ENCODE results near the gene SORCS2.

Gene SORCS2

DNA sequence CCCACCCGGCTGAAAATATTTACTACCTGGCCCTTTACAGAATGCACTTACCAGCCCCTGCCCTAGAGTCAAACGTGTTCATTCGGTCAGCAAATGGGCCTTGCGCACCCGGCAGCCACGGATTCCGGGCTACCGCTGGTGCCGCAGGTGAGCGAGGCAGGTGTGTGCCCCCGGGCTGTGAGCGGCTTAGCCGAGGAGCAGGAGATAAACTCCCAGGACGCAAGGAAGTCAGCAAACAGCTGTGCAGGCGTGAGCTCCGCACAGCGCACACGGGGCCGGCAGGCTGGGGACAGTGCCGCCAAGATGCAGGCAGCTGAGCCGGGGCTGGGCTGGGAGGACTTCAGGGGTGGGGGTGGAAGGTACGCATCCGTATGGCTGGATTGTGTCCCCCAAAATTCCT, 453.6 kb downstream of the SORCS2 start:
- TF ChIP-seq NFIC (IDR thresholded peaks at IDR 0.05), result no peak
- TF ChIP-seq CREB1 (IDR thresholded peaks at IDR 0.05; ENCODE audit: low read depth), result no peak
- TF ChIP-seq TAF1 (IDR thresholded peaks at IDR 0.05; ENCODE audit: low read depth), result no peak
- TF ChIP-seq CEBPB (IDR thresholded peaks at IDR 0.05), result no peak
- no peak for TF ChIP-seq EGR1 (IDR thresholded peaks at IDR 0.05)
- TF ChIP-seq MAX (IDR thresholded peaks at IDR 0.05), result no peak
- TF ChIP-seq TEAD4 (IDR thresholded peaks at IDR 0.05), result no peak
- TF ChIP-seq, protein P1, sequence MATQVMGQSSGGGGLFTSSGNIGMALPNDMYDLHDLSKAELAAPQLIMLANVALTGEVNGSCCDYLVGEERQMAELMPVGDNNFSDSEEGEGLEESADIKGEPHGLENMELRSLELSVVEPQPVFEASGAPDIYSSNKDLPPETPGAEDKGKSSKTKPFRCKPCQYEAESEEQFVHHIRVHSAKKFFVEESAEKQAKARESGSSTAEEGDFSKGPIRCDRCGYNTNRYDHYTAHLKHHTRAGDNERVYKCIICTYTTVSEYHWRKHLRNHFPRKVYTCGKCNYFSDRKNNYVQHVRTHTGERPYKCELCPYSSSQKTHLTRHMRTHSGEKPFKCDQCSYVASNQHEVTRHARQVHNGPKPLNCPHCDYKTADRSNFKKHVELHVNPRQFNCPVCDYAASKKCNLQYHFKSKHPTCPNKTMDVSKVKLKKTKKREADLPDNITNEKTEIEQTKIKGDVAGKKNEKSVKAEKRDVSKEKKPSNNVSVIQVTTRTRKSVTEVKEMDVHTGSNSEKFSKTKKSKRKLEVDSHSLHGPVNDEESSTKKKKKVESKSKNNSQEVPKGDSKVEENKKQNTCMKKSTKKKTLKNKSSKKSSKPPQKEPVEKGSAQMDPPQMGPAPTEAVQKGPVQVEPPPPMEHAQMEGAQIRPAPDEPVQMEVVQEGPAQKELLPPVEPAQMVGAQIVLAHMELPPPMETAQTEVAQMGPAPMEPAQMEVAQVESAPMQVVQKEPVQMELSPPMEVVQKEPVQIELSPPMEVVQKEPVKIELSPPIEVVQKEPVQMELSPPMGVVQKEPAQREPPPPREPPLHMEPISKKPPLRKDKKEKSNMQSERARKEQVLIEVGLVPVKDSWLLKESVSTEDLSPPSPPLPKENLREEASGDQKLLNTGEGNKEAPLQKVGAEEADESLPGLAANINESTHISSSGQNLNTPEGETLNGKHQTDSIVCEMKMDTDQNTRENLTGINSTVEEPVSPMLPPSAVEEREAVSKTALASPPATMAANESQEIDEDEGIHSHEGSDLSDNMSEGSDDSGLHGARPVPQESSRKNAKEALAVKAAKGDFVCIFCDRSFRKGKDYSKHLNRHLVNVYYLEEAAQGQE (IDR thresholded peaks at IDR 0.05; ENCODE audit: low read depth), result no peak
- no peak for TF ChIP-seq FOXM1 (IDR thresholded peaks at IDR 0.05; ENCODE audit: borderline replicate concordance, low read depth)
- no peak for TF ChIP-seq EP300 (IDR thresholded peaks at IDR 0.05; ENCODE audit: borderline replicate concordance)
- no peak for TF ChIP-seq ZBTB7A (IDR thresholded peaks at IDR 0.05; ENCODE audit: low read depth)
- no peak for TF ChIP-seq YY1 (IDR thresholded peaks at IDR 0.05; ENCODE audit: low read depth)
- no peak for TF ChIP-seq RAD21 (IDR thresholded peaks at IDR 0.05; ENCODE audit: low read depth)
- no peak for TF ChIP-seq TCF12 (IDR thresholded peaks at IDR 0.05; ENCODE audit: low read depth)
- TF ChIP-seq, protein P2, sequence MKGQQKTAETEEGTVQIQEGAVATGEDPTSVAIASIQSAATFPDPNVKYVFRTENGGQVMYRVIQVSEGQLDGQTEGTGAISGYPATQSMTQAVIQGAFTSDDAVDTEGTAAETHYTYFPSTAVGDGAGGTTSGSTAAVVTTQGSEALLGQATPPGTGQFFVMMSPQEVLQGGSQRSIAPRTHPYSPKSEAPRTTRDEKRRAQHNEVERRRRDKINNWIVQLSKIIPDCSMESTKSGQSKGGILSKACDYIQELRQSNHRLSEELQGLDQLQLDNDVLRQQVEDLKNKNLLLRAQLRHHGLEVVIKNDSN (IDR thresholded peaks at IDR 0.05), result no peak

DNA sequence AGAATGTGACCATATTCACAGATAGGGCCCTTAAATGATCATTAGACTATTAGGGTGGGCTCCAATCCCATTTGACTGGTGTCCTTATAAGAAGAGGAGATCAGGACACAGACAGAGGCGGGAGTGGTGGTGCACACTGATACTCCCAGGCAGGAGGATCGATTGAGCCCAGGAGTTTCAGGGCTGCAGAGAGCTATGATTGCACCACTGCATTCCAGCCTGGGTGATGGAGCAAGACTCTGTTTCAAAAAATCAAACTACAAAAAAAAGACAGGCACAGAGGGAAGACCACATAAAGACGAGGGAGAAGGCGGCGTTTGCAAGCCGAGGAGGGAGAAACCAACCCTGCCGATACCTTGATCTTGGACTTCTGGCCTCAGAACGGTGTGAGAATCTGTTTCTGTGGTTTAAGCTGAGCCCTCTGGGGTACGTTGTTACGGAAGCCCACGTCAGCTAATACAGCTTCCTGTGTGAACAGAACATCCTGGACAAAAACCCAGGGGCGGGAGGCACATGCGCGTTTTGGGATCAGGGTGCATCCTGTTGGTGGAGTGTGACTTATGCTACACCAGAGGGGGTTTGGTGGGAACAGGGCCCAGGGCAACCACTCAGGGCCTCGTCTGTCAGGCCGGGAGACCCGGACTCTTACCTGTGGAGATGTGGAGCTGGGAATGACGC, 454.2 kb downstream of the SORCS2 start:
- no peak for TF ChIP-seq TCF12 (IDR thresholded peaks at IDR 0.05; ENCODE audit: low read depth)
- no peak for TF ChIP-seq CEBPB (IDR thresholded peaks at IDR 0.05)
- TF ChIP-seq MAX (IDR thresholded peaks at IDR 0.05), result no peak
- TF ChIP-seq YY1 (IDR thresholded peaks at IDR 0.05; ENCODE audit: low read depth), result no peak
- no peak for TF ChIP-seq ZBTB7A (IDR thresholded peaks at IDR 0.05; ENCODE audit: low read depth)
- TF ChIP-seq, protein P1 (IDR thresholded peaks at IDR 0.05; ENCODE audit: low read depth), result no peak
- no peak for TF ChIP-seq TEAD4 (IDR thresholded peaks at IDR 0.05)

DNA sequence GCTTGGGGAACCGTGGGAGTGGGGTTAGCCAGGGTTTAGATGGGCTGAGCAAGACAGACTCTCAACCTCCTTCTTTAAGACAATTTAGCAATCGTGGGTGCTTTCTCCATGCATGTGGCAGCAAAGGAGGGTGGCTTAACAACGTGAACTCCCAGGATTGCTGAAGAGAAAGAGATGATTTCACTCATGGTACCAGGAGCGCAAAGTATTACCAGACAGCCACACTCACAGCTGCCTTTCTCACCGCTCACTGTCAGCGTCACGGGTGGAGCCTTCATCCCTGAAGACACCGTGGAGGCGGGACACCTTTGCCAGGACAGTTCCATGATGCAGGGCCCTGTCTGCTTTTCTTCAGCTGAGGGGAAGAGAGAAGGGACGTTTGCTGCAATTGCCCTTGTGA, 454.8 kb downstream of the SORCS2 start:
- TF ChIP-seq TCF12 (IDR thresholded peaks at IDR 0.05; ENCODE audit: low read depth) (no peak), EP300 (IDR thresholded peaks at IDR 0.05; ENCODE audit: borderline replicate concordance) (no peak), CEBPB (IDR thresholded peaks at IDR 0.05) (no peak), TEAD4 (IDR thresholded peaks at IDR 0.05) (no peak), YY1 (IDR thresholded peaks at IDR 0.05; ENCODE audit: low read depth) (no peak), ZBTB7A (IDR thresholded peaks at IDR 0.05; ENCODE audit: low read depth) (no peak), RAD21 (IDR thresholded peaks at IDR 0.05; ENCODE audit: low read depth) (no peak), MAX (IDR thresholded peaks at IDR 0.05) (no peak), FOXM1 (IDR thresholded peaks at IDR 0.05; ENCODE audit: borderline replicate concordance, low read depth) (no peak), TAF1 (IDR thresholded peaks at IDR 0.05; ENCODE audit: low read depth) (no peak), CREB1 (IDR thresholded peaks at IDR 0.05; ENCODE audit: low read depth) (no peak), EGR1 (IDR thresholded peaks at IDR 0.05) (no peak), NFIC (IDR thresholded peaks at IDR 0.05) (no peak)
- TF ChIP-seq, protein P2 (IDR thresholded peaks at IDR 0.05), result no peak
- TF ChIP-seq, protein P1 (IDR thresholded peaks at IDR 0.05; ENCODE audit: low read depth), result no peak

Data from Ishikawa (cell line).